K562 (cell line): Measurements from ENCODE around the gene FAR1. TPM values are rescaled to one million over a fixed set of nuclear protein-coding genes. Genes with fewer than 3 reads are reported as not detected.

Source experiments
- ATF1 ChIP-seq, 2 experiments: fragments of 450-650 bp in 1 of 2; IDR thresholded peaks; 2 replicates each; pipeline ENCODE4 v1.6.1; 2016; ENCODE audit warnings: missing compliant biosample characterization in 1 of 2, missing genetic modification characterization in 1 of 2
- CEBPB ChIP-seq: fragments of 450-650 bp; IDR thresholded peaks from 2 replicates; pipeline ENCODE4 v1.6.1; 2016; ENCODE audit warnings: missing genetic modification characterization, missing compliant biosample characterization
- ELF2 ChIP-seq: fragments of 250-450 bp; sonication (Bioruptor Pico); IDR thresholded peaks from 2 replicates; pipeline ENCODE4 v1.5.0; 2021; ENCODE audit warnings: mild to moderate bottlenecking
- FOXP1 ChIP-seq: sonication (generic); formaldehyde crosslinking; IDR thresholded peaks from 2 replicates; pipeline ENCODE4 v1.8.0; 2022; ENCODE audit warnings: mild to moderate bottlenecking, missing genetic modification reagents
- POU5F1 ChIP-seq: fragments of 150-350 bp; IDR thresholded peaks from 2 replicates; pipeline ENCODE4 v1.6.1; 2014; ENCODE audit warnings: borderline replicate concordance, low read length, low read depth, mild to moderate bottlenecking; ENCODE audit not compliant: partially characterized antibody
- SIN3A ChIP-seq, 2 experiments: fragments of 150-350 bp in 1 of 2; IDR thresholded peaks; 2 replicates each; pipeline ENCODE4 v1.6.1; 2011 to 2016; ENCODE audit warnings: borderline replicate concordance in 2 of 2, low read depth in 2 of 2, low read length in 2 of 2, mild to moderate bottlenecking in 2 of 2, moderate library complexity in 2 of 2; ENCODE audit not compliant: control insufficient read depth in 1 of 2
- ZNF140 ChIP-seq: fragments of 250-450 bp; sonication (Bioruptor Pico); IDR thresholded peaks from 2 replicates; pipeline ENCODE4 v1.8.0; 2021; ENCODE audit warnings: moderate library complexity, mild to moderate bottlenecking, inconsistent platforms
- ZNF717 ChIP-seq: fragments of 250-450 bp; sonication (Bioruptor Pico); IDR thresholded peaks from 2 replicates; pipeline ENCODE4 v1.5.0; 2021
- polyA plus RNA-seq, 8 experiments: library from polyadenylated mRNA; depleted of rRNA in 4 of 8; stranded (reverse) in 5 of 8; unstranded in 3 of 8; fragments of >200 nt; fragmentation: Nextera tagmentation in 2 of 8; fragmentation: Illumina TruSeq in 1 of 8; extraction: Ambion mirVana in 2 of 8; extraction: Trizol in 1 of 8; gene quantifications; 2 replicates each; pipeline versions ENCODE4 v1.2.1 to v1.2.3, GENCODE V29; 2011 to 2014; ENCODE audit warnings: inconsistent platforms in 1 of 8, missing spikeins in 1 of 8
- total RNA-seq, 7 experiments: library from RNA; depleted of rRNA in 6 of 7; stranded (reverse); fragments of >200 nt in 6 of 7; fragmentation: Illumina TruSeq in 2 of 7; extraction: Trizol in 2 of 7; gene quantifications; 2 replicates each; pipeline versions ENCODE4 v1.2.1 to v1.2.3, GENCODE V29; 2011 to 2021; ENCODE audit warnings: low replicate concordance in 1 of 7
- TF ChIP-seq, protein P1 (sequence below), 2 experiments: fragments of 150-350 bp in 1 of 2; IDR thresholded peaks; 2 replicates each; pipeline ENCODE4 v1.6.1; 2012 to 2016; ENCODE audit warnings: low read depth in 2 of 2, low read length in 2 of 2, mild to moderate bottlenecking in 1 of 2, moderate library complexity in 1 of 2
- TF ChIP-seq, protein P2 (sequence below): fragments of 250-450 bp; sonication (Bioruptor Pico); IDR thresholded peaks from 2 replicates; pipeline ENCODE4 v1.5.0; 2020; ENCODE audit warnings: mild to moderate bottlenecking

The FAR1 gene
- total and polyA plus RNA-seq, 9 of the 15 experiments (the other 6 are each of a cell fraction or from before 2014, with no cell fraction given) = 17.7 to 88.2 (median 52.6) TPM

DNA sequence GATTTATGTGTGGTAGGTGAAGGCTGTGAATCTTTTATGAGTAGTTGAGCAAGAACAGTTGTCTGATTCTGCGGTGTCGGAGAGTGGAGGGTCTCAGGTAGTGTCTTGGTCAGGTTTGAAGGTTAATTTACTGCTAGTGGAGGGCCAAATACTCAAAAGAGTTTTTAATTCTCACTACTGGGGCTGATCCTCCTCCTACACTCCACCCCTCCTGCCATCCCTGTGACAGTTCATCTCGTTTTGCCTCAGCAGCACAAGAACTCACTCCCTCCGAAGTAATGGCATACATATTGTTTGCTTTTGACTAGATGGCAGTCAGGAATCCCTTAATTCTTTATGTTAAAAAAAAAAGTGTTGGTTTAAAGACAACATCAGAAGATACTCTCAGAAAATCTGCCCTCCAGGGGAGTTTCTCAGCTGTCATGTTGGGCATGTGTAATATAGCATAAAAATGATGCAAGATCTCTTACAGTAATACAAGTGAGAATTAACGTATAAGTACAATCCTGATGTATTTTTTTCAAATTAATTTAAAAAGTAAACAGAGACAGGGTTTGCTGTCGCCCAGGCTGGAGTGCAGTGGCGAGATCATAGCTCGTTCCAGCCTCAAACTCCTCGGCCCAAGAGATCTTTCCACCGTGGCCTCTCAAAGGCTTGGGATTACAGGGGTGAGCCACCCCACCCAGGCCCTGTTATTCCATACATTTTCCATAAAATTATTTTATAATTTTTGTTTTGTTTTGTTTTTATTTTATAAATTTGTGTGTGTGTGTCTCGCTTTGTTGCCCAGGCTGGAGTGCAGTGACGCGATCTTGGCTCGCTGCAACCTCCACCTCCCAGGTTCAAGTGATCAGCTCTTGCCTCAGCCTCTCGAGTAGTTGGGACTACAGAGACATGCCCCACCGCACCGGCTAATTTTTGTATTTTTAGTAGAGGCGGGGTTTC lies 1.3 kb downstream of the FAR1 start (continued):
- TF ChIP-seq, protein P1, sequence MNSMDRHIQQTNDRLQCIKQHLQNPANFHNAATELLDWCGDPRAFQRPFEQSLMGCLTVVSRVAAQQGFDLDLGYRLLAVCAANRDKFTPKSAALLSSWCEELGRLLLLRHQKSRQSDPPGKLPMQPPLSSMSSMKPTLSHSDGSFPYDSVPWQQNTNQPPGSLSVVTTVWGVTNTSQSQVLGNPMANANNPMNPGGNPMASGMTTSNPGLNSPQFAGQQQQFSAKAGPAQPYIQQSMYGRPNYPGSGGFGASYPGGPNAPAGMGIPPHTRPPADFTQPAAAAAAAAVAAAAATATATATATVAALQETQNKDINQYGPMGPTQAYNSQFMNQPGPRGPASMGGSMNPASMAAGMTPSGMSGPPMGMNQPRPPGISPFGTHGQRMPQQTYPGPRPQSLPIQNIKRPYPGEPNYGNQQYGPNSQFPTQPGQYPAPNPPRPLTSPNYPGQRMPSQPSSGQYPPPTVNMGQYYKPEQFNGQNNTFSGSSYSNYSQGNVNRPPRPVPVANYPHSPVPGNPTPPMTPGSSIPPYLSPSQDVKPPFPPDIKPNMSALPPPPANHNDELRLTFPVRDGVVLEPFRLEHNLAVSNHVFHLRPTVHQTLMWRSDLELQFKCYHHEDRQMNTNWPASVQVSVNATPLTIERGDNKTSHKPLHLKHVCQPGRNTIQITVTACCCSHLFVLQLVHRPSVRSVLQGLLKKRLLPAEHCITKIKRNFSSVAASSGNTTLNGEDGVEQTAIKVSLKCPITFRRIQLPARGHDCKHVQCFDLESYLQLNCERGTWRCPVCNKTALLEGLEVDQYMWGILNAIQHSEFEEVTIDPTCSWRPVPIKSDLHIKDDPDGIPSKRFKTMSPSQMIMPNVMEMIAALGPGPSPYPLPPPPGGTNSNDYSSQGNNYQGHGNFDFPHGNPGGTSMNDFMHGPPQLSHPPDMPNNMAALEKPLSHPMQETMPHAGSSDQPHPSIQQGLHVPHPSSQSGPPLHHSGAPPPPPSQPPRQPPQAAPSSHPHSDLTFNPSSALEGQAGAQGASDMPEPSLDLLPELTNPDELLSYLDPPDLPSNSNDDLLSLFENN (IDR thresholded peaks at IDR 0.05; ENCODE audit: low read depth in 2 of 2, low read length in 2 of 2) = no peak
- TF ChIP-seq ZNF140 (CRISPR knock-in tag) (no peak), ELF2 (CRISPR knock-in tag) (no peak), FOXP1 (CRISPR knock-in tag) (no peak), ATF1 (CRISPR knock-in tag; IDR thresholded peaks at IDR 0.05) (no peak), ATF1 (tag; IDR thresholded peaks at IDR 0.05) (0 out of 2 replicates have a peak, but pooled peaks have one; percentile 9), POU5F1 (no peak), CEBPB (peak; percentile 71), SIN3A (IDR thresholded peaks at IDR 0.05; ENCODE audit: borderline replicate concordance in 2 of 2, control insufficient read depth in 1 of 2, low read depth in 2 of 2, low read length in 2 of 2) (0 out of 4 replicates have a peak, but pooled peaks of 1 of the 2 experiments have one; percentile 49), ZNF717 (CRISPR knock-in tag) (no peak)
- TF ChIP-seq, protein P2, sequence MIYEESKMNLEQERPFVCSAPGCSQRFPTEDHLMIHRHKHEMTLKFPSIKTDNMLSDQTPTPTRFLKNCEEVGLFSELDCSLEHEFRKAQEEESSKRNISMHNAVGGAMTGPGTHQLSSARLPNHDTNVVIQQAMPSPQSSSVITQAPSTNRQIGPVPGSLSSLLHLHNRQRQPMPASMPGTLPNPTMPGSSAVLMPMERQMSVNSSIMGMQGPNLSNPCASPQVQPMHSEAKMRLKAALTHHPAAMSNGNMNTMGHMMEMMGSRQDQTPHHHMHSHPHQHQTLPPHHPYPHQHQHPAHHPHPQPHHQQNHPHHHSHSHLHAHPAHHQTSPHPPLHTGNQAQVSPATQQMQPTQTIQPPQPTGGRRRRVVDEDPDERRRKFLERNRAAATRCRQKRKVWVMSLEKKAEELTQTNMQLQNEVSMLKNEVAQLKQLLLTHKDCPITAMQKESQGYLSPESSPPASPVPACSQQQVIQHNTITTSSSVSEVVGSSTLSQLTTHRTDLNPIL = no peak
